Stimulated activated CD8-positive, alpha-beta memory T cell treated with anti-CD3 and anti-CD28 coated beads, Interleukin-12 subunit alpha, Interleukin-12 subunit beta, amount 100 ng/mL, for 24 hours (primary cell): Measurements from ENCODE around the gene SERPIND1.
"Not testable (repeated sequence)": the region's sequence is repeated elsewhere in the genome, so short reads cannot be mapped to it uniquely, and the experiment has no call there.

Experiments used
- DNase-seq: peaks from one replicate; pipeline ENCODE4 v3.0.0-alpha.2; 2020; ENCODE audit errors: extremely low read depth

The SERPIND1 gene

DNA sequence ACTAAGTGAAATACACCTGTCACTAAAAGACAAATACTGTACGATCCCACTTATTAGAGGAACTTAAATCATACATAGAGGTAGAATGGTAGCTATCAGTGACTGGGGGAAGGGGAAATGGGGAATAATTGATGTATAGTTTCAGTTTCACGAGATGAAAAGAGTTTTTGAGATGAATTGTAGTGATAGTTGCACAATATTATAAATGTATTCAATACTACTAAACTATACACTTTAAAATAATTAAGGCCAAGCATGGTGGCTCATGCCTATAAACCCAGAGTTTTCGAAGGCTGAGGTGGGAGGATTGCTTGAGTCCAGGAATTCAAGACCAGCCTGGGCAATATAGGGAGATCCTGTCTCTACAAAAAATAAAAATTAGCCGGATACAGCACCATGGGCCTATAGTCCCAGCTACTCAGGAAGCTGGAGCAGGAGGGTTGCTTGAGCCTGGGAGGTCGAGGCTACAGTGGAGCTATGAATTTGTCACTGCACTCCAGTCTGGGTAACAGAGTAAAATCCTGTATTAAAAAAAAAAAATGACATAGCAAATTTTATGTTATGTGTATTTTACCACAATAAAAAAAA lies 40.4 kb downstream of the SERPIND1 start:
- DNase-seq: no peak

DNA sequence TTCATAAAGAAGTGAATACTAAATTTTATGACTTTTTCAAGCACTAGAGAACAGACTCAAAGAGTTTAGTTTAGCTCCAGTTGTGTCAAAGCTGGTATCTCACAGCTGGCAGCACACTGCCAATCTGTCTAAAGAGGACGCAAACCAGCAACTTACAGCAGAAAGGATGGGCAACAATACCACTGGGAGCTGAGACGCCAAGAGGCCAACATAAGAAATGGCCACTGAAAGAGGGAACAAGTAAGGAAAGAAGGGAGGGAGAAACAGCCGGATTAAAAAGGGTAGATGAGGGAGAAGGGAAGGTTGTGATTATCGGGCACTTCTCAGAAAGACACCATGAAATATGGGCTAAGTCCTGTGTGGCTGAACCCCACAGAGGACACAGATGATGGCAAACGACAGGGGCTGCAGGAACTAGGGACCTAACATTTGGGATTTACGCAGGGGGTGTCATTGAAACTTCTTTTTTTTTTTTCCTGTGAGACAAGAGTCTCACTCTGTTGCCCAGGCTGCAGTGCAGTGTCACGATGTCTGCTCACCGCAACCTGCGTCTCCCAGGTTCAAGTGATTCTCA lies 41.7 kb downstream of the SERPIND1 start:
- DNase-seq: no peak

DNA sequence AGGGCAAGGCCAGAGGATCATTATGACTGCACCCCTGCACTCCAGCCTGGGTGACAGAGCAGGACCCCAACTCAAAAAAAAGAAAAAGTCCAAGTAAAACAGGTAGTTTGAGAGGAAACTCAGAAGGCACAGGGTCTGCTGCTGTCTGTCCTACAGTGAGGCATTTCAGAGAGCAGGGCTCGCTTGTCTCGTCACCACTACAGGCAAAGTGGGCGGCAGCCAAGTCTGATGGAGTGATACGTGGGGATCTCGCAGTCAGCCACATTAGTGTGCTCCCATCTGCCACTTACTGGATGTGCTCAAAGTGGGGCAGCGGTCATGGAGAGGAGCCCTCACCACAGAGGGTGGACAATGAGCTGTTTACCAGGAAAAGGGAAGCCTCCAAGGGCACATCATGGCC lies 42.6 kb downstream of the SERPIND1 start:
- DNase-seq: no peak

DNA sequence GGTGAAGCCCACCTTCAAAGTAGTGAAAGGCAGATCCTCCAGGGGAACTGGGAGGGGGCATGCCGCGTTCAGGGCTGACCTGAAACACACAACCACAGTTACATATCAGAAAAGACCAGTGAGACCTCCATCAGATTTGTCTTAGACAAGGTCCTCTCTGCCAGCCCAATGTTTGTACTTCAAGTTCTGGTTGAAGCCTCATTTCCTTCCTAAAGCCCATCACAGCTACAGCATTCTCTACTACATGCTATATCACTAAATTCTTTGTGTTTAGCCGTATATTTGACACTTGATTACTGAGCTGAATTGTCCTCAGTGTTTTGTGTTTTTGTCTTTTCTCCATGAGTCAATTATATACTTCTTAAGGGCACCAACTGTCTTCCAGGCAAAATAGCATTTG lies 44.6 kb downstream of the SERPIND1 start:
- DNase-seq: no peak

DNA sequence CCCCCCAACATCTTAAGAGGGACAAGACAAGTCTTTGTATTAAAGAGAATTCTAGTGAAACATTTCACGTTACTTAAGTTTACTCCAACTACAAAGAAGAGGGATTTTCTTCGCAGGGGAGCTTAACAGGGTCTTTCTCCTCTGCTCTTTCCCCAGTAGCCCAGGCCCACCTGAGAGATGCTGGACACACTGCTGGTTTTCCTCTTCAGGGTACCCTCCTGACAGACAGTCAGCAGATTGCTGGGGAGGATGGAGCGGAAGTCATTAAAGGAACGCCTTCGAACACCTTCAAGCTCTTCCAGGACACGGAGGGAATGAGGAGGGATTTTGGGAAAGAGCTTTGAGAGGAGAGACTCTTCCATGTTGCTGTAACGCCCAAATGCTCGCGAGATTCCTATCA lies 45.6 kb downstream of the SERPIND1 start:
- no peak for DNase-seq

DNA sequence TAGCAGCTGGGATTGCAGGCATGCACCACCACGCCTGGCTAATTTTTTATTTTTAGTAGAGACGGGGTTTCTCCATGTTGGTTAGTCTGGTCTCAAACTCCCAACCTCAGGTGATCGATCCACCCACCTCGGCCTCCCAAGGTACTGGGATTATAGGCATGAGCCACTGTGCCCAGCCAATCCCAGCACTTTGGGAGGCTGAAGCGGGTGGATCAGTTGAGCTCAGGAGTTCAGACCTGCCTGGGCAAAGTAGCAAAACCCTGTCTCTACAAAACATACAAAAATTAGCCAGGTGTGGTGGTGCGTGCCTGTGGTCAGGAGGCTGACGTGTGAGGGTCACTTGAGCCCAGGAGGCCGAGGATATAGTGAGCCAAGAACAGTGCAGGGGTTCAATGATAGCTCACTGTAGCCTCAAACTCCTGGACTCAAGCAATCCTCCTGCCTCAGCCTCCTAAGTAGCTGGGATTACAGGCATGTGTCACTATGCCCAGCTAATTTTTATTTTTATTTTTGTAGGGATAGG lies 47.9 kb downstream of the SERPIND1 start:
- DNase-seq: not testable (repeated sequence)

DNA sequence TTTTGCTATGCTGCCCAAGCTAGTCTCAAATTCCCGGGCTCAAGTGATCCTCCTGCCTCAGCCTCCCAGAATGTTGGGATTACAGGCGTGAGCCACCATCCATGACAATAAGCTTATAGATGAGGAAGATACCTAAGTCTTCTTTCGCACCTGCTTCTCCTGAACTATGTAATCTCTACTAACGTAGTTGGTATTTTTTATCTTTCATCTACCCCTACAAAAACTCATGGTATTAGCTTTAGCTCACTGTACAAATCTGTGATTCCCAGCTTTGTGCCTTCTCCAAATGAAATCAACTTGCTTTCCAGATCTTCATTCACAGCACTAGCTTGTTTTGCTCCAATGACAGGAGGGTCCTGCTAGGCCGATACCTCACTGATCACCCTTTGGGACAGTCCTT lies 48.3 kb downstream of the SERPIND1 start:
- no peak for DNase-seq

DNA sequence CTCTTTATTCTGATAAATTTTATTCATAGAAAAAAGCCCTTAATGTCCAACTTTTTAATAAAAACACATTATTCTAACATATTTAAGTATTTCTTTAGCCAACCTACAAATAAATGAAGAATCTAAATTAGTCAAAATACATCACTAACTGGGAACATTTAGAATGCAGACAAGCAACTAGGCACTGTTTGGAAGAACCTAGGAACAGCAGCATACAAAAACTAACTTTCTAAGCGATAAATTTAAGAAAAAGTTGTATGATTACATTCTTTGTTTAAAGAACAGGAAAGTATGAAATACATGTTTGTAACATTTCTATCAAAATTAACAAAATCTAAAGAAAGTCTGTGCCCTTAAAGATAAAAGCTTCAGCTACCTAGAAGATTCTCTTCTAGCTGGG lies 49.4 kb downstream of the SERPIND1 start:
- no peak for DNase-seq

DNA sequence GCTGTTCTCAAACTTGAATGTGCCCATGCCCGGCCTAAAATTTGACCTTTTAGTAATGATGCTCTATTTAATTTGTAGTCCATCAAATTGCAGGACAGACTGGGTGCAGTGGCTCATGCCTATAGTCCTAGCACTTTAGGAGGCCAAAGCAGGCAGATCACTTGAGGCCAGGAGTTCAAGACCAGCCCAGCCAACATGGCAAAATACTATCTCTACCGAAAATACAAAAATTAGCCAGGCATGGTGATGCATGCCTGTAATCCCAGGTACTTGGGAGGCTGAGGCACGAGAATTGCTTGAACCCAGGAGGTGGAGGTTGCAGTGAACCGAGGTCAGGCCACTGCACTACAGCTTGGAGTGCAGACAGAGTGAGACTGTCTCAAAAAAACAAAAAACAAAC lies 51.3 kb downstream of the SERPIND1 start:
- DNase-seq: not testable (repeated sequence)

DNA sequence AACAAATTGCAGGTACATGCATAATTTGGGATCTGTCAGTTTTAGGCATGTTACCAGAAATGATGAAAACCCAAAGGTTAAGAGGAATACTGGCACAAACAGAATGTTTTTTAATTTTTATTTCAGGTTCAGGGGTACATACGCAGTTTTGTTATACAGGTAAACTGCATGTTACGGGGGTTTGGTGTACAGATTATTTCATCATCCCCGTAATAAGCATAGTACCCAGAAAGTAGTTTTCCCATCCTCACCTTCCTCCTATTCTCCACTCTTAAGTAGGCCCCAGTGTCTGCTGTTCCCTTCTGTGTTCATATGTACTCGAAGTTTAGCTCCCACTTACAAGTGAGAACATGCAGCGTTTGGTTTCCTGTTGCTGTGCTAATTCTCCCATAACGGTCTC lies 51.7 kb downstream of the SERPIND1 start:
- no peak for DNase-seq

DNA sequence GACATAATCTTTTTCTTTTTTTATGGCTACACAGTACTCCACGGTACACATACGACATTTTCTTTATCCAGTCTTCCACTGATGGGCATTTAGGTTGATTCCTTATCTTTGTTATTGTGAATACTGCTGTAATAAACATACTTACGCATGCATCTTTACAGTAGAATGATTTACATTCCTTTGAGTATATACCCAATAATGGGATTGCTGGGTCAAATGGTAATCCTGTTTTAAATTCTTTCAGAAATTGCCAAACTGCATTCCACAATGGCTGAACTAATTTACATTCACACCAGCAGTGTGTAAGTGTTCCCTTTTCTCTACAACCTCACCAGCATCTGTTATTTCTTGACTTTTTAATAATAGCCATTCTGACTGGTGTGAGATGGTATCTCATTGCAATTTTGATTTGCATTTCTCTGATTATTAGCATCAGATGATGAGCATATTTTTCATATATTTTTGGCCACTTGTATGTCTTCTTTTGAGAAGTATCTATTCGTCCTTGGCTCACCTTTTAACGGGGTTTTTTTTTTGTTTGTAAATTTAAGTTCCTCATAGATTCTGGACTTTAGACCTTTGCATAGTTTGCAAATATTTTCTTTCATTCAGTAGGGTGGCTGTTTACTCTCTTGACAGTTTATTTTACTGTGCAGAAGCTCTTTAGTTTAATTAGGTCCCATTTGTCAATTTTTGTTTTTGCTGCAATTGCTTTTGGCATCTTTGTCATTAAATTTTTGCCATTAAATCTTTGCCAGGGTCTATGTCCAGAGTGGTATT lies 52.6 kb downstream of the SERPIND1 start:
- DNase-seq: not testable (repeated sequence)

DNA sequence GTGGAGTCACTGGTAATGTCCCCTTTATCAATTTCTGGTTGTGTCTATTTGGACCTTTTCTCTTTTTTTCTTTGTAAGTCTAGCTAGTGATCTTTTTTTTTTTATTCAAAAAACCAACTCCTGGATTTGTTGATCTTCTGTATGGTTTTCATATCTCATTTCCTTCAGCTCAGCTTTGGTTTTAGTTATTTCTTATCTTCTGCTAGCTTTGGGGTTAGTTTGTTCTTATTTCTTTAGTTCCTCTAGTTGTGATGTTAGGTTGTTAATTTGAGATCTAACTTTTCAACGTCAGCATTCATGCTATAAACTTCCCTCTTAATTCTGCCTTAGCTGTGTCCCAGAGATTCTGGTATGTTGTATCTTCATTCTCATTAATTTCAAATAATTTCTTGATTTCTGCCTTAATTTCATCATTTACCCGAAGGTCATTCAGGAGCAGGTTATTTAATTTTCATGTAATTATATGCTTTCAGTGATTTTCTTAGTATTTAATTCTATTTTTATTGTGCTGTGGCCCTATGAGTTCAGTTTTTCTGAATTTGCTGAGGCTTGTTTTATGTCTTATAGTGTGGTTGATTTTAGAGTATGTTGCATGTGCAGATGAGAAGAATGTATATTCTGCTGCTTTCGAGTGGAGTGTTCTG lies 55.7 kb downstream of the SERPIND1 start:
- no peak for DNase-seq

DNA sequence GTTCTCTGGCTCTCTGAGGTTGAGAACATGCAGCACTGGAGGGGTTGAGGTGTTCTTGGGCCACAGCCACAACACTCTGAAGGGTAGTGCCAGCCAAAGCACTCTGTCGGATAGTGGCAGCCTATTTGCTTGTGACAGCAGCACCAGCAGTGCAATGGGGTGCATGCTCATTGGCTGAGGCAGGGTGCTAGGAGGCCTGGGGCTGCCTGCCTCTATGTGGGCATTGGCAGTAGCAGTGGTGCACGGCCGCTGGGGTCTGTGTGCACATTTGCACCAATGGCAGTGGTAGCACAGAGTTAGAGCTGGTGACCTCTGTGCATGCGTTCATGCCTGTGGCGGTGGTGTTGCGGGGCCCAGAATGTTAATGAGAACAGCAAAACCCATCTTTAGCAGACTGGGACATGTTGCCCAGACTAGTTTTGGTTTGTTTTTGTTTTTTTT lies 59.3 kb downstream of the SERPIND1 start:
- DNase-seq: no peak

DNA sequence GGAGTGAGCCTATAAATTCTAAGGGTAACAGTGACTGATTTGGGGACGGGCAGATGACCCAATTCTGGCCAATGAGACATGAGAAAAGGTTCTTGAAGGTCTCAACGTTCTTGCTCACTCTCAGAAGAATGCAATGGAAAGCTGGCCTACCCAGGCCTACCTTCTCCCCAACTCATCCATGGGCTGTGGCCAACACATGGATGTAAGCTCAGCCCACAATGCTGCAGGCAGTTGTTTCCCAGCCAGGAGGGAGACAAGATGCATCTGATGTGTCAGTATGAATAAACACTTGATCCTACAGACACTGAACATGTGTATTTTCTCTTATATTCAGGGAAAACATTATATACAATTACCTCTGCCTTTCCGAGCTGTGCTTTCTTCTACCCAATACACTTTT lies 60.3 kb downstream of the SERPIND1 start:
- no peak for DNase-seq

DNA sequence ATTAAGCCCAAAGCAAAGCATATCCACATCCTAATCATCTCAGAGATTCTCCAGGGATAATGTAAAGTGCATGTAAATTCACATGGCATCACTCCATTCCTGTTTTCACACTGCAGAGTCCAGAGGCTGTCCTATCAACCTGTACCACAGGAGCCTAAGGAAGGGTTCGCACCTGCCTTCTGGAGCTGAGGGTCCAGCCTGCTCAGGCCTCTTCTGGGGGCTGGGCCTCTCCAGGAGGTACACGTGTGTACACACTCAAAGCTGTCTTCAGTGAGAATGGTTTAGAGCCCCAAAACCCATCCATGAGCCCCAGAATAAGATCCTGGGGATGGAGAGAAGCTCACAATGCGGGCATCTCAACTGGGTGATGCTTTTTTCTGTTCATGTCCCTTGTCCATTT lies 60.8 kb downstream of the SERPIND1 start:
- no peak for DNase-seq
